HG02938 (cell line): ENCODE data around the gene PCDHA5.
"Not testable (repeated sequence)": the region's sequence is repeated elsewhere in the genome, so short reads cannot be mapped to it uniquely, and the experiment has no call there.

Experiments
- ATAC-seq: cut with Tn5 transposase; IDR thresholded peaks from one replicate; pipeline ENCODE4 v1.9.1; 2021; ENCODE audit warnings: mild to moderate bottlenecking, moderate library complexity; ENCODE audit not compliant: unreplicated experiment

PCDHA5 gene

DNA sequence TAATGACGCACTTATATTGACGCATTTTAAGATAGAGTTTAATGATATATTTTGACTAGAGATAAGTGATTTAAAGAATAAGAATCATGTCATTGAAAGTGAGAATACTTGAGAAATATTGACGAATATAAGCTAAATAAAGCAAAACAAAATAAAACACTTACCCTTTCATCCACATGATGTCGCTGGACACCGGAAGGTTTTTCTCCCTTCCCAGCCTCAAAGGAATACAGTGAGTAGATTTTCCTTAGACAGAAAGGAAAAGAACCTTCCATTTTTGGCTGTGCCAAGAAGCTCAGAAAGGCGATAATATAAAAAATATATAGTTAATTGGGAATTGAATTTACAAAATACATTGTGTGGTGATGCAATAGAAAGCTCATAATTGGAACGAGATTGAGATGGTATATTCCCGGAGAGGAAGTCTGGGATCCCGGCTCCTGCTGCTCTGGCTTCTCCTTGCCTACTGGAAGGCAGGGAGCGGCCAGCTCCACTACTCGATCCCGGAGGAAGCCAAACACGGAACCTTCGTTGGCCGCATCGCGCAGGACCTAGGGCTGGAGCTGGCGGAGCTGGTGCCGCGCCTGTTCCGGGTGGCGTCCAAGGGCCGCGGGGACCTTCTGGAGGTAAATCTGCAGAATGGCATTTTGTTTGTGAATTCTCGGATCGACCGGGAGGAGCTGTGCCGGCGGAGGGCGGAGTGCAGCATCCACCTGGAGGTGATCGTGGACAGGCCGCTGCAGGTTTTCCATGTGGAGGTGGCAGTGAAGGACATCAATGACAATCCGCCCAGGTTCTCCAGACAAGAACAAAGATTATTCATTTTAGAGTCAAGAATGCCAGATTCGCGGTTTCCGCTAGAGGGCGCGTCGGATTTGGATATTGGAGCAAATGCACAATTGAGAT lies at the start of gene PCDHA5:
PCDHA5 (plus strand) TSS at position 239 of the 906 bp plus-strand sequence.
- no peak for ATAC-seq

DNA sequence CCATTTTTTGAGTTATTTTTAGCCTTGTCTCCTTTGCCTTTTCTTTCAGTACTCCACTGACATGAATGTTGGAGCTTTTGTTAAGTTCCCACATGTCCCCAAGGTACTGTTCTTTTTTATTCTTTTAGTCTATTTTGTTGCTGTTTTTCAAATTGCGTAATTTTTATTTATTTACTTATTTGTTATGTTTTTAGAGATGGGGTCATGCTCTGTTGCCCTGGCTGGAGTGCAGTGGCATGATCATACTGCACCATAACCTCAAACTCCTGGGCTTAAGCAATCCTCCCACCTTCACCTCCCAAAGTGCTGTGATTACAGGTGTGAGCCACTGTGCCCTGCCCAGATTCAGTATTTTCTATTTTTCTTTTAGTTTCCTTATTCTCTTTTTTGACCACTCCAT lies 40.9 kb upstream of the PCDHA5 start:
- ATAC-seq = no peak

DNA sequence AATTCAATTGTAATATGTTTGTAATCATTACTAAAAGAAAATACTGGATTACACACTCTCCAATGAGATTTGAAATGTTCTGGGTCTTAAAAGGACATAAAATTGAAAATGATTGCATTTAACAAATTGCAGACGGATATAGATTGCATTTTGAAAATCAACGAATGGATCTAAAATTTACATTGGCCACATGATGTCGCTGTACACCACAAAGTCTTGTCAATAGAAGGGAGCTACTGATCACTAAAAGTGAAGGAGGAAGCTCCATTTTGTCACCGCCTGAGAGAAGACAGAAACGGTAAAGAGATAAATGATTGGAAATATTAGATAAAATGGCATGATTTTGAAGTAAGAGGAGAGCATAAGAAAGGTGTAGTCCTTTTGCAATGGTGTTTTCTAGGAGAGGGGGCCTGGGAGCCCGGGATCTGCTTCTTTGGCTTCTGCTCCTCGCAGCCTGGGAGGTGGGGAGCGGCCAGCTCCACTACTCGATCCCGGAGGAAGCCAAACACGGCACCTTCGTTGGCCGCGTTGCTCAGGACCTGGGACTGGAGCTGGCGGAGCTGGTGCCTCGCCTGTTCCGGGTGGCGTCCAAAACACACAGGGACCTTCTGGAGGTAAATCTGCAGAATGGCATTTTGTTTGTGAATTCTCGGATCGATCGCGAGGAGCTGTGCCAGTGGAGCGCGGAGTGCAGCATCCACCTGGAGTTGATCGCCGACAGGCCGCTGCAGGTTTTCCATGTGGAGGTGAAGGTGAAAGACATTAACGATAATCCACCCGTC lies 35.3 kb upstream of the PCDHA5 start, which contains the start of gene PCDHA1:
PCDHA1 (plus strand) TSS at position 236 of the 782 bp plus-strand sequence.
- no peak for ATAC-seq

DNA sequence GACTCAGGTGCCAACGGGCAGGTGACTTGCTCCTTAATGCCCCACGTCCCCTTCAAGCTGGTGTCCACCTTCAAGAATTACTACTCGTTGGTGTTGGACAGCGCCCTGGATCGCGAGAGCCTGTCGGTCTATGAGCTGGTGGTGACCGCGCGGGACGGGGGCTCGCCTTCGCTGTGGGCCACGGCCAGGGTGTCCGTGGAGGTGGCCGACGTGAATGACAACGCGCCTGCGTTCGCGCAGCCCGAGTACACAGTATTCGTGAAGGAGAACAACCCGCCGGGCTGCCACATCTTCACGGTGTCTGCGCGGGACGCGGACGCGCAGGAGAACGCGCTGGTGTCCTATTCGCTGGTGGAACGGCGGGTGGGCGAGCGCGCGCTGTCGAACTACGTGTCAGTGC lies 34.0 kb upstream of the PCDHA5 start:
- not testable (repeated sequence) for ATAC-seq

DNA sequence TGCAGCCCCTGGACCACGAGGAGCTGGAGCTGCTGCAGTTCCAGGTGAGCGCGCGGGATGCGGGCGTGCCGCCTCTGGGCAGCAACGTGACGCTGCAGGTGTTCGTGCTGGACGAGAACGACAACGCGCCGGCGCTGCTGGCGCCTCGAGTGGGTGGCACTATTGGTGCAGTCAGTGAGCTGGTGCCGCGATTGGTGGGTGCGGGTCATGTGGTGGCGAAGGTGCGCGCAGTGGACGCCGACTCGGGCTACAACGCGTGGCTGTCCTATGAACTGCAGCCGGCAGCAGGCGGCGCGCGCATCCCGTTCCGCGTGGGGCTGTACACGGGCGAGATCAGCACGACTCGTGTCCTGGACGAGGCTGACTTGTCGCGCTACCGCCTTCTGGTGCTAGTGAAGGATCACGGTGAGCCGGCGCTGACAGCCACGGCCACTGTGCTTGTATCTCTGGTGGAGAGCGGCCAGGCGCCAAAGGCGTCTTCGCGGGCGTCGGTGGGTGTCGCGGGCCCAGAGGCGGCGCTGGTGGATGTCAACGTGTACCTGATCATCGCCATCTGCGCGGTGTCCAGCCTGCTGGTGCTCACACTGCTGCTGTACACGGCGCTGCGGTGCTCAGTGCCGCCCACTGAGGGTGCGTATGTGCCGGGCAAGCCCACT lies 33.4 kb upstream of the PCDHA5 start:
- not testable (repeated sequence) for ATAC-seq

DNA sequence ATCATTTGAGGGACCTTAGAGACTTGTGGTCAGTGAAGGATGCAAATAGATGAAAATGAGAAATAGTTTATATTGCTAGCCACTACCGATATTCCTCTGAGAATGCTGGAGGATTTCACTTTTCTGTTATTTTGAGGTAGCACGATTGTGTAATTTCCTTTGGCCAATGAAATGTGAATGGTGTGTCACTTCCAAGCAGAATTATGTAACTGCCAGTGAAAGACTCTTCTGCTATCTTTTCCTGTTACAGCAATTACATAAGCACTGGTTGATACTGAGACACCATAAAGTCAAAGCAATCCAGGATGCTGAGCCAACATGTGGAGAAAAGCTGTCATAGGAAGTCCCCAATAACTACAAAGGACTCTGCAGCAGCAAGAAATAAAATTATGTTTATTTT lies 30.3 kb upstream of the PCDHA5 start:
- no peak for ATAC-seq

DNA sequence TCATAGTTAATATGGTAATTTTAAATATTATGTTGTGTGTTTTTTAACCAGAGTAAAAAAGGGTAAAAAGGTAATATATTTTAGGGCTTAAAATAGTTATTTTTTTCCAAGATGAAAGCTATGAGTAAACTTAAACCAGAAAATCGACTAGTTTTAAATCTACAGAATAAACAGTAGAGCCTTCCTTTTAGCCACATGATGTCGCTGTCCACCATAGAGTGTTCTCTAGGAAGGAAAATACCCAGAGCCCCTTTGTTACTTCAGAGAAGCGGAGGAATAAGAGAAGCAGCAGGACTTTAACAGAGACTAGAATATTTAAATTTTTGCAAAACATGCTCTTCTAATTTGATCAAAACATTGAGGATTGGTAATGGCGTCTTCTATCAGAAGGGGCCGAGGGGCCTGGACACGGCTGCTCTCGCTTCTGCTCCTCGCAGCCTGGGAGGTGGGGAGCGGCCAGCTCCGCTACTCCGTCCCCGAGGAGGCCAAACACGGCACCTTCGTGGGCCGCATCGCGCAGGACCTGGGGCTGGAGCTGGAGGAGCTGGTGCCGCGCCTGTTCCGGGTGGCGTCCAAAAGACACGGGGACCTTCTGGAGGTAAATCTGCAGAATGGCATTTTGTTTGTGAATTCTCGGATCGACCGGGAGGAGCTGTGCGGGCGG lies 26.7 kb upstream of the PCDHA5 start, which contains the start of gene PCDHA2:
PCDHA2 (plus strand) TSS at position 258 of the 664 bp plus-strand sequence.
- no peak for ATAC-seq

DNA sequence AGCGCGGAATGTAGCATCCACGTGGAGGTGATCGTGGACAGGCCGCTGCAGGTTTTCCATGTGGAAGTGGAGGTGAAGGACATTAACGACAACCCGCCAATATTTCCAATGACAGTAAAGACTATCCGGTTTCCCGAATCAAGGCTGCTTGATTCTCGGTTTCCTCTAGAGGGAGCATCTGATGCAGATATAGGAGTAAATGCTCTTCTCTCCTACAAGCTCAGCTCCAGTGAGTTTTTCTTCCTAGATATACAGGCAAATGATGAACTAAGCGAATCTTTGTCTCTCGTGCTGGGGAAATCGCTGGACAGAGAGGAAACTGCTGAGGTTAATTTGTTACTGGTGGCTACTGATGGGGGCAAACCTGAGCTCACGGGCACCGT lies 26.2 kb upstream of the PCDHA5 start:
- no peak for ATAC-seq

DNA sequence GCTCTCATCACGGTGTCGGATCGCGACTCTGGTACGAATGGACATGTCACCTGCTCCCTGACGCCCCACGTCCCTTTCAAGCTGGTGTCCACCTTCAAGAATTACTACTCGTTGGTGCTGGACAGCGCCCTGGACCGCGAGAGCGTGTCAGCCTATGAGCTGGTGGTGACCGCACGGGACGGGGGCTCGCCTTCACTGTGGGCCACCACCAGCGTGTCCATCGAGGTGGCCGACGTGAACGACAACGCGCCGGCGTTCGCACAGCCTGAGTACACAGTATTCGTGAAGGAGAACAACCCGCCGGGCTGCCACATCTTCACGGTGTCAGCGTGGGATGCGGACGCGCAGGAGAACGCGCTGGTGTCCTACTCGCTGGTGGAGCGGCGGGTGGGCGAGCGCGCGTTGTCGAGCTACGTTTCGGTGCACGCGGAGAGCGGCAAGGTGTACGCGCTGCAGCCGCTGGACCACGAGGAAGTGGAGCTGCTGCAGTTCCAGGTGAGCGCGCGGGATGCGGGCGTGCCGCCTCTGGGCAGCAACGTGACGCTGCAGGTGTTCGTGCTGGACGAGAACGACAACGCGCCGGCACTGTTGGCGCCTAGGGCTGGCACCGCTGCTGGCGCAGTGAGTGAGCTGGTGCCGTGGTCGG lies 25.2 kb upstream of the PCDHA5 start:
- not testable (repeated sequence) for ATAC-seq

DNA sequence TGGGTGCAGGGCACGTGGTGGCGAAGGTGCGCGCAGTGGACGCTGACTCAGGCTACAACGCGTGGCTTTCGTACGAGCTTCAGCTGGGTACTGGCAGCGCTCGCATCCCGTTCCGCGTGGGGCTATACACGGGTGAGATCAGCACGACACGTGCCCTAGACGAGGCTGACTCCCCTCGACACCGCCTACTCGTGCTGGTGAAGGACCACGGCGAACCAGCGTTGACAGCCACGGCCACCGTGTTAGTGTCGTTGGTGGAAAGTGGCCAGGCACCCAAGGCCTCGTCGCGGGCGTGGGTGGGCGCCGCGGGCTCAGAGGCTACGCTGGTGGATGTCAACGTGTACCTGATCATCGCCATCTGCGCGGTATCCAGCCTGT lies 24.7 kb upstream of the PCDHA5 start:
- ATAC-seq = no peak

DNA sequence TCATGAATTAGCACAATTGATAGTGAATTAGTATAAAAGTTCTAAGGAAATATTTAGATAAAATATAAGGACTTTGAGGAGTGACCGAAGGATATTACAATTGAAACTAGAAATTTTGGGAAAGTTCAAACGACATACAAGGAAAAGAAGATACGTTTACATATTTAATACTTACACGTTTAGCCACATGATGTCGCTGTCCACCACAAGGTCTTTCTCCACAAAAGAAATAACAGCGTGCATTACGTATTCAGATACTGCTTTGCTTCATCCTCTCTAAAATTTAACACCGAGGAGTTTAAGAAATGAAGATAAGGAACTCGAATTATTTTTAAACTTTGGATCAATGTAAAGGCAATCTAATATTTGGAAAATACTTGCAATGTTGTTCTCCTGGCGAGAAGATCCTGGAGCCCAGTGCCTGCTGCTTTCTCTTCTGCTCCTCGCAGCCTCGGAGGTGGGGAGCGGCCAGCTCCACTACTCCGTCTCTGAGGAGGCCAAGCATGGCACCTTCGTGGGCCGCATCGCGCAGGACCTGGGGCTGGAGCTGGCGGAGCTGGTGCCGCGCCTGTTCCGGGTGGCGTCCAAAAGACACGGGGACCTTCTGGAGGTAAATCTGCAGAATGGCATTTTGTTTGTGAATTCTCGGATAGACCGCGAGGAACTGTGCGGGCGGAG lies 20.5 kb upstream of the PCDHA5 start, which contains the start of gene PCDHA3:
PCDHA3 (plus strand) TSS at position 242 of the 678 bp plus-strand sequence.
- ATAC-seq = no peak

DNA sequence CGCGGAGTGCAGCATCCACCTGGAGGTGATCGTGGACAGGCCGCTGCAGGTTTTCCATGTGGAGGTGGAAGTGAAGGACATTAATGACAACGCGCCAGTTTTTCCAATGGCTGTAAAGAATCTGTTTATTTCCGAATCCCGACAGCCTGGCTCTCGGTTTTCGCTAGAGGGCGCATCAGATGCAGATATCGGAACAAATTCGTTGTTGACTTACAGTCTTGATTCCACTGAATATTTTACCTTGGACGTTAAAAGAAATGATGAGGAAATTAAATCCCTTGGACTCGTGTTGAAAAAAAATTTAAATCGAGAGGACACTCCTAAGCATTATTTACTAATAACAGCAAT lies 19.9 kb upstream of the PCDHA5 start:
- no peak for ATAC-seq

DNA sequence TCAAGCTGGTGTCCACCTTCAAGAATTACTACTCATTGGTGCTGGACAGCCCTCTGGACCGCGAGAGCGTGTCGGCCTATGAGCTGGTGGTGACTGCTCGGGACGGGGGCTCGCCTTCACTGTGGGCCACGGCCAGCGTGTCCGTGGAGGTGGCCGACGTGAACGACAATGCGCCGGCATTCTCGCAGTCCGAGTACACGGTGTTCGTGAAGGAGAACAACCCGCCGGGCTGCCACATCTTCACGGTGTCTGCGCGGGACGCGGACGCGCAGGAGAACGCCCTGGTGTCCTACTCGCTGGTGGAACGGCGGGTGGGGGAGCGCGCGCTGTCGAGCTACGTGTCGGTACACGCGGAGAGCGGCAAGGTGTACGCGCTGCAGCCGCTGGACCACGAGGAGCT lies 19.0 kb upstream of the PCDHA5 start:
- not testable (repeated sequence) for ATAC-seq

DNA sequence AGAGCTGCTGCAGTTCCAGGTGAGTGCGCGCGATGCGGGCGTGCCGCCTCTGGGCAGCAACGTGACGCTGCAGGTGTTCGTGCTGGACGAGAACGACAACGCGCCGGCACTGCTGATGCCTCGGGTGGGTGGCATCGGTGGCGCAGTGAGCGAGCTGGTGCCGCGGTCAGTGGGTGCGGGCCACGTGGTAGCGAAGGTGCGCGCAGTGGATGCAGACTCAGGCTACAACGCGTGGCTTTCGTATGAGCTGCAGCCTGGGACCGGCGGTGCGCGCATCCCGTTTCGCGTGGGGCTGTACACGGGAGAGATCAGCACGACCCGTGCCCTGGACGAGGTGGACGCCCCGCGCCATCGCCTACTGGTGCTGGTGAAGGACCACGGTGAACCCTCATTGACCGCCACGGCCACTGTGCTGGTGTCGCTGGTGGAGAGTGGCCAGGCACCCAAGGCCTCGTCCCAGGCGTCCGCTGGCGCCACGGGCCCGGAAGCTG lies 18.6 kb upstream of the PCDHA5 start:
- ATAC-seq = no peak

DNA sequence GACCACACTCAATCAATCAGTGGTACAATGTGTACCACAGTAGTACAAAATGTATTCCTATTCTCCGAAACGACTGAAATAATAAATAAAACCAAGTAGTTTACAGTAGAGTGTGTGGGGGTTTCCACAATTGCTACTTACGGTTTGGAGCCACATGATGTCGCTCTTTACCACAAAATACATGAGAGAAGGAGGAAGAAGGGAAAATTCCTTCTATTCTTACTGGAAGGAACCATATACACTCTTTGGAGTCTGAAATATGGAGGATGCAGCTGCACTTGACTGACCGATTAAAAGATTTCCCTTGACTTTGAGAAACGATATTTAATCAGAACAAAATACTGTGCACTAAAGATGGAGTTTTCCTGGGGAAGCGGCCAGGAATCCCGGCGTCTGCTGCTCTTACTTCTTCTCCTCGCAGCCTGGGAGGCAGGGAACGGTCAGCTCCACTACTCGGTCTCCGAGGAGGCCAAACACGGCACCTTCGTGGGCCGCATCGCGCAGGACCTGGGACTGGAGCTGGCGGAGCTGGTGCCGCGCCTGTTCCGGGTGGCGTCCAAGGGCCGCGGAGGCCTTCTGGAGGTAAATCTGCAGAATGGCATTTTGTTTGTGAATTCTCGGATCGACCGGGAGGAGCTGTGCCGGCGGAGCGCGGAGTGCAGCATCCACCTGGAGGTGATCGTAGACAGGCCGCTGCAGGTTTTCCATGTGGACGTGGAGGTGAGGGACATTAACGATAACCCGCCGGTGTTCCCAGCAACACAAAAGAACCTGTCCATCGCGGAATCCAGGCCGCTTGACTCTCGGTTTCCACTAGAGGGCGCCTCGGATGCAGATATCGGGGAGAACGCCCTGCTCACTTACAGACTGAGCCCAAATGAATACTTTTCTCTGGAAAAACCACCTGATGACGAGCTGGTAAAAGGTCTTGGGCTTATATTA lies 14.3 kb upstream of the PCDHA5 start, which contains the start of gene PCDHA4:
PCDHA4 (plus strand) TSS at position 235 of the 942 bp plus-strand sequence.
- ATAC-seq = no peak

DNA sequence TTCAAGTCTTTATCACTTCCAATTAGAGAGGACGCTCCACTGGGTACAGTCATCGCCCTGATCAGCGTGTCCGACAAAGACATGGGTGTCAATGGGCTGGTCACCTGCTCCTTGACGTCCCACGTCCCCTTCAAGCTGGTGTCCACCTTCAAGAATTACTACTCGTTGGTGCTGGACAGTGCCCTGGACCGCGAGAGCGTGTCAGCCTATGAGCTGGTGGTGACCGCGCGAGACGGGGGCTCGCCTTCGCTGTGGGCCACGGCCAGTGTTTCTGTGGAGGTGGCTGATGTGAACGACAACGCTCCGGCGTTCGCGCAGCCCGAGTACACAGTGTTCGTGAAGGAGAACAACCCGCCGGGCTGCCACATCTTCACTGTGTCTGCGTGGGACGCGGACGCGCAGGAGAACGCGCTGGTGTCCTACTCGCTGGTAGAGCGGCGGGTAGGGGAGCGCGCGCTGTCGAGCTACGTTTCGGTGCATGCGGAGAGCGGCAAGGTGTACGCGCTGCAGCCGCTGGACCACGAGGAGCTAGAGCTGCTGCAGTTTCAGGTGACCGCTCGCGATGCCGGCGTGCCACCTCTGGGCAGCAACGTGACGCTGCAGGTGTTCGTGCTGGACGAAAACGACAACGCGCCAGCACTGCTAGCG lies 13.0 kb upstream of the PCDHA5 start:
- ATAC-seq = not testable (repeated sequence)

DNA sequence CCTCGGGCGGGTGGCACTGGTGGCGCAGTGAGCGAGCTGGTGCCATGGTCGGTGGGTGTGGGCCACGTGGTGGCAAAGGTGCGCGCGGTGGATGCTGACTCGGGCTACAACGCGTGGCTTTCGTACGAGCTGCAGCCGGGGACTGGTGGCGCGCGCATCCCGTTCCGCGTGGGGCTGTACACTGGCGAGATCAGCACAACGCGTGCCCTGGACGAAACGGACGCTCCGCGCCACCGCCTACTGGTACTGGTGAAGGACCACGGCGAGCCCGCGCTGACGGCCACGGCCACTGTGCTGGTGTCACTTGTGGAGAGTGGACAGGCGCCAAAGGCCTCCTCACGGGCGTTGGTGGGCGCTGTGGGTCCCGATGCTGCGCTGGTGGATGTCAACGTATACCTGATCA lies 12.5 kb upstream of the PCDHA5 start:
- ATAC-seq = no peak

DNA sequence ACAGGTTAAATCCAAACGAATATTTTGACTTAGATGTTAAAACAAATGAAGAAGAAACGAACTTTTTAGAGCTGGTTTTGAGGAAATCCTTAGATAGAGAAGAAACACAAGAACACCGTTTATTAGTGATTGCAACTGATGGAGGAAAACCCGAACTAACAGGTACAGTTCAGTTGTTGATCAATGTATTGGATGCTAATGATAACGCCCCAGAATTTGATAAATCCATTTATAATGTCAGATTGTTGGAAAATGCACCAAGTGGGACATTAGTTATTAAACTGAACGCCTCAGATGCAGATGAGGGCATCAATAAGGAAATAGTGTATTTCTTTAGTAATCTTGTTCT lies 842 bp downstream of the PCDHA5 start:
- ATAC-seq = no peak
